HG03575 (cell line): ENCODE results near the gene RRP12.
A peak's percentile ranks its signal among the peaks of the same experiment; 100 is the strongest.
"Not testable (repeated sequence)": the region's sequence is repeated elsewhere in the genome, so short reads cannot be mapped to it uniquely, and the experiment has no call there.

Experiments used
- ATAC-seq: cut with Tn5 transposase; IDR thresholded peaks from one replicate; pipeline ENCODE4 v1.9.1; 2021; ENCODE audit not compliant: unreplicated experiment, insufficient number of reproducible peaks, low FRiP score; ENCODE audit errors: extremely low read depth

Gene RRP12, protein sequence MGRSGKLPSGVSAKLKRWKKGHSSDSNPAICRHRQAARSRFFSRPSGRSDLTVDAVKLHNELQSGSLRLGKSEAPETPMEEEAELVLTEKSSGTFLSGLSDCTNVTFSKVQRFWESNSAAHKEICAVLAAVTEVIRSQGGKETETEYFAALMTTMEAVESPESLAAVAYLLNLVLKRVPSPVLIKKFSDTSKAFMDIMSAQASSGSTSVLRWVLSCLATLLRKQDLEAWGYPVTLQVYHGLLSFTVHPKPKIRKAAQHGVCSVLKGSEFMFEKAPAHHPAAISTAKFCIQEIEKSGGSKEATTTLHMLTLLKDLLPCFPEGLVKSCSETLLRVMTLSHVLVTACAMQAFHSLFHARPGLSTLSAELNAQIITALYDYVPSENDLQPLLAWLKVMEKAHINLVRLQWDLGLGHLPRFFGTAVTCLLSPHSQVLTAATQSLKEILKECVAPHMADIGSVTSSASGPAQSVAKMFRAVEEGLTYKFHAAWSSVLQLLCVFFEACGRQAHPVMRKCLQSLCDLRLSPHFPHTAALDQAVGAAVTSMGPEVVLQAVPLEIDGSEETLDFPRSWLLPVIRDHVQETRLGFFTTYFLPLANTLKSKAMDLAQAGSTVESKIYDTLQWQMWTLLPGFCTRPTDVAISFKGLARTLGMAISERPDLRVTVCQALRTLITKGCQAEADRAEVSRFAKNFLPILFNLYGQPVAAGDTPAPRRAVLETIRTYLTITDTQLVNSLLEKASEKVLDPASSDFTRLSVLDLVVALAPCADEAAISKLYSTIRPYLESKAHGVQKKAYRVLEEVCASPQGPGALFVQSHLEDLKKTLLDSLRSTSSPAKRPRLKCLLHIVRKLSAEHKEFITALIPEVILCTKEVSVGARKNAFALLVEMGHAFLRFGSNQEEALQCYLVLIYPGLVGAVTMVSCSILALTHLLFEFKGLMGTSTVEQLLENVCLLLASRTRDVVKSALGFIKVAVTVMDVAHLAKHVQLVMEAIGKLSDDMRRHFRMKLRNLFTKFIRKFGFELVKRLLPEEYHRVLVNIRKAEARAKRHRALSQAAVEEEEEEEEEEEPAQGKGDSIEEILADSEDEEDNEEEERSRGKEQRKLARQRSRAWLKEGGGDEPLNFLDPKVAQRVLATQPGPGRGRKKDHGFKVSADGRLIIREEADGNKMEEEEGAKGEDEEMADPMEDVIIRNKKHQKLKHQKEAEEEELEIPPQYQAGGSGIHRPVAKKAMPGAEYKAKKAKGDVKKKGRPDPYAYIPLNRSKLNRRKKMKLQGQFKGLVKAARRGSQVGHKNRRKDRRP (N-terminal part only)

DNA sequence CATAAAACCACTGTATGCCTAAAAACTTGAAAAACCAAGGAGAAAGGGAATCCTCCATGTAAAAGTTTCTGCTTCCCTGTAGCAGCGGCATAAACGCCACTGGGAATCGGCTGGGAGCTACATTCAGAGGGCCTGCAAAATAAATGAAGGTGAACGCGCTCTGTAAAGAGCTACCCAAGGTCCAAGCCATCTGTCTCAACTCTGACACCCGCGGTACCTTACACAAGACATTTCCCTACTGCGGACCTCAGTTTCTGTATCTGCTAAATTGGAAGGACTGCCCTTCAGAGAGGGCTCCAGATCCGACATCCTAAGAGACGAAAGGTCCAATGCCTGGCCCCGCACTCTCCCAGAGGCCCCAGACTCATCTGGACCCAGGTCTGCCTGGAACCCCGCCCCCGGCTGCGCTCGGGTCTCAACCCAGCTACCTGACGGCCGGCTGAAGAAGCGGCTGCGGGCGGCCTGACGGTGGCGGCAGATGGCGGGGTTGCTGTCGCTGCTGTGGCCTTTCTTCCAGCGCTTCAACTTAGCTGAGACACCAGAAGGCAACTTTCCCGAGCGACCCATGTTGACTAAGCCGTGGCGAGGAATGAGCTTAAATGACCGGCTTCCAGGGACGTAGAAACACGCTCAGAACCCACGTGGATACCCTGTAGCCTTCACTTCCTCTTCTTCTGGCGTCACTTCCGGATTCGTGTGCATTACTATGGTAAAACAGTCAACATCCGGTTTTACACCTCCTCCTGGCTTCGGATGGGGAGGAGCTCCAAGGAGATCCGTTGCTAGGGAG lies at the start of gene RRP12:
RRP12 (minus strand) TSS at position 676 of the 790 bp plus-strand sequence; CDS start at position 567, 109 bp downstream.
- ATAC-seq = peak; percentile 69

- no peak for ATAC-seq
Observed at GRCh38 chr10:97450828-97451227, 49.7 kb upstream of the RRP12 start.

DNA sequence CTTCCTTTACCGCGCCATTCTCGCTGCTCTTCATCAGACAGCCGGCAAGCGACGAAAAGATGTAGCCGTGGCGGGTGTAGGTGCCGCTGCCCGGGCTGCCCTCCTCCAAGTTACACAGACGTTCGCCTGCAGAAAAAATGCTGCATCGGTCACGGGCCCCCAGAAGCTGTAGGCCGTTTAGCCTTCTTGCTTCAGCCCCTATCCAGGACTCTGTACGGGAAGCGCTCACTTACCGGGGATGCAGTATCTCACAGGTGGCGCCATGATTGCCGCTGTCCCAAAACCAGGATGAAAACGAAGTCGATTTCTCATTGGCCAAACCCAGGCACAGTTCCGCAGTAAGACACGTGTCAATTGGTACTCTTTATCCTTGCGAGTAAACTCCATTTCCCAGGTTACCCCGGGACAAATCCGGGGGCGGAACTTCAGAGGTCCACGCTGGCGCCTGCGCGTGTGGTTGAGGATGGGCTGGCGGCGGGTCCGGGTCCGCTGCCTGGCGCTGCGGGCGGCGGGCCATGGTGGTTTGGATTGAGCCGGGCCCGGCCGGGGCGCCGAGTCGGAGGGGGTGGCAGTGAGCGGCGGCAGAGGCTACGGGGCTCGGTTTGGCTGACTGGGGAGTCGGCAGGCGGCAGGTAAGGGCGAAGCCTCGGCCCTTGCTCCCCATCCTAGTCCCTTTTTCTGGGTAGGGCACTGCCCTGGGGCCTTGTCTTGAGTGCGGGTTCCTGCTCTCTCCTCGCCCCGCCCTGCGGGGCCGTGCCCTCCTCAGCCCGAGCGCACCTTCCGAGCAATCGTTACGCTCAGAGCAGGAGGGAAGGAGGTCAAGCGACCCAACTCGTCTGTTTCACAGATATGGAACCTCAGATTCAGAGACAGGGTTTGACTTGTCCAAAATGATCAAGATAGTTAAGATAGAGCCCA lies 44.8 kb upstream of the RRP12 start, which contains the start of the genes EXOSC1 and ZDHHC16:
EXOSC1 (minus strand) TSS at position 285 of the 918 bp plus-strand sequence; CDS start at position 264, 21 bp downstream.
ZDHHC16 (plus strand) TSS at position 454 of the 918 bp plus-strand sequence. CDS start 5,501 bp downstream, outside the sequence.
- ATAC-seq = peak; percentile 86

- ATAC-seq = no peak
Observed at GRCh38 chr10:97445357-97445721, 44.2 kb upstream of the RRP12 start.

GRCh38 chr10:97444212-97444611 lies 43.1 kb upstream of the RRP12 start:
- no peak for ATAC-seq

- ATAC-seq = no peak
Observed at GRCh38 chr10:97442277-97442676, 41.1 kb upstream of the RRP12 start.

GRCh38 chr10:97435211-97435610 lies 34.1 kb upstream of the RRP12 start:
- ATAC-seq = no peak

DNA sequence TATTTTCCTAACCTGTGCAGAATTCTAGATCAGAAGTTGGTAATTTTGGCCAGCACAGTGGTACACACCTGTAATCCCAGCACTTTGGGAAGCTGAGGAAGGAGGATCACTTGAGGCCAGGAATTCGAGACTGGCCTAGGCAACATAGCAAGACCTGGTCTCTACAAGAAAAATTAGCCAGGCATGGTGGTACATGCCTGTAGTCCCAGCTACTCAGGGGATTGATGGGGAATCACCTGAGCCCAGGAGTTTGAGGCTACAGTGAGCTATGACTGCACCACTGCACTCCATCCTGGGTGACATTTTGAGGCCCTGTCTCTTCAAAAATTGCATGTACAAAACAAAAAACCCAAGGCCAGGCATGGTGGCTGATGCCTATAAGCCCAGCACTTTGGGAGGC lies 33.4 kb upstream of the RRP12 start:
- ATAC-seq = no peak

GRCh38 chr10:97434055-97434454 lies 32.9 kb upstream of the RRP12 start:
- no peak for ATAC-seq

DNA sequence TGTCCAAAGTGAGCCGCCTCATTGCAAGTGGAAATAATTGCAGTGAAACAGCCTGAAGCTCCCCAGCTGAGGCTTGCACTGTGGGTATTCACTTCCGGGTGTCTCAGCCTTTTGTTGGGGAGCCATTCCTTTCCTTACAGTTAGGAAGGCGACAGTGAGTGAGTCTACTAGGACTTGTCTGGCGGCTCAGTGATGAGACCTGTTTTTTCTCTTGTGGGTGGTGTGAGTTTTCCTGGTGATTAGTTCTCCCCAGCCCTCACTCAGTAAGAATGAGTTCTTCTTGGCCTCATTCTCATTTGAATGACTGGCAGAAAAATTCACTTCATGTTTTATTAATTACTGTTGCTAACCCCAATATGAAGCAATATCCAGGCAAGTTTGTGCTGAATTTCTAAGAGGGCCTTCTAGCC lies 27.4 kb upstream of the RRP12 start:
- ATAC-seq = no peak

GRCh38 chr10:97427571-97428179 lies 26.5 kb upstream of the RRP12 start:
- ATAC-seq = no peak

DNA sequence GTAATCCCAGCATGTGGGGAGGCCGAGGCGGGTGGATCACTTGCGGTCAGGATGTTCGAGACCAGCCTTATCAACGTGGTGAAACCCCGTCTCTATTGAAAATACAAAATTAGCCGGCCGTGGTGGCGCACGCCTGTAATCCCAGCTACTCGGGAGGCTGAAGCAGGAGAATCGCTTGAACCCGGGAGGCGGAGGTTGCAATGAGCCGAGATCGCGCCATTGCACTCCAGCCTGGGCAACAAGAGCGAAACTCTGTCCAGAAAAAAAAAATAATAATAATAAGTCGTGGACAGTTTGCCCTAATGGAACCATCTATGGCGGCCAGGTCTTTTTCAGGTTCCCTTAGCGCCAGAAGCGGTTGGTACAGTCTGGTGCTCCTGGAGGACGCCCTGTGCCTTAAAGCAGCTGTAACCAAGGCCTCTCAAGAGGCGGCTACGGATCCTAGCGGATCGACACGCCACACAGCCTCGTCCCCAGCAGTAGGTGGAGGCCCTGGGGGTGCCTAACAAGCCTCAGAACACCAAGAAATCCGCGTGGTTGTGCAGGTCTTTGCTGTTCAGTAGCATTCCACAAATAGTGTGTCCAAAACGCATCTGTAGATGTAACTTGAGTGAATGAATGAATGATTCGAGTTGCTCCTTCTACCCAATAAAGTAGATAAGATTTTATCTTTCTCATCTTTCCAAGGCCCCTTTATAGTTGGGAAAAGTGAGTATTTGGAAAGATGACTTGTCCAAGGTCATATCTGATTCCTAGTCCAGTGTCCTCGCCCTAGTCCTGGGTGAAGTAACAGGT lies 25.8 kb upstream of the RRP12 start:
- ATAC-seq = no peak

- peak; percentile 53 for ATAC-seq
Observed at GRCh38 chr10:97425964-97426775, 25.0 kb upstream of the RRP12 start, which contains the start of gene PGAM1. TSS of gene PGAM1 (plus strand) at chr10:97426191. CDS start at chr10:97426308, 117 bp downstream.

DNA sequence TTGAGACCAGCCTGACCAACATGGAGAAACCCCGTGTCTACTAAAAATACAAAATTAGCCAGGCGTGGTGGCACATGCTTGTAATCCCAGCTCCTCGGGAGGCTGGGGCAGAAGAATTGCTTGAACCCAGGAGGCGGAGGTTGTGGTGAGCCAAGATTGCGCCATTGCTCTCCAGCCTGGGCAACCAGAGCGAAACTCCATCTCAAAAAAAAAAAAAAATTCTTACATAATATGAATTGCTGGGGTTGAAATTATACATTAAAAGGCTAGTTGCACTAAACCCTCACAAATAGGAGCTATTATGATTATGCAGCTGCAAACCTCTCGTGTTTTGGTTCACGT lies 22.6 kb upstream of the RRP12 start:
- not testable (repeated sequence) for ATAC-seq

- no peak for ATAC-seq
Observed at GRCh38 chr10:97416565-97416964, 15.4 kb upstream of the RRP12 start.
